PC-3 (cell line): ENCODE data around the gene GRB10. TPM values are rescaled to one million over a fixed set of nuclear protein-coding genes. Genes with fewer than 3 reads are reported as not detected.

Source experiments
- ATAC-seq: fragments of 200-7000 bp; cut with Tn5 transposase; 2 replicates; pipeline ENCODE4 v1.9.1; 2020; ENCODE audit warnings: mild to moderate bottlenecking, moderate library complexity
- BruUV-seq: library from RNA; stranded (reverse); fragments of 400-500 nt; replicated peaks from 2 replicates; lab custom pipeline; 2021; lab: Mats Ljungman, UMichigan
- CTCF ChIA-PET: fragments of 300-600 bp; sonication (Branson Sonifier 250); formaldehyde crosslinking; loops from one replicate; lab custom pipeline; 2022; ENCODE audit warnings: antibody characterized with exemption; lab: Charles Lee
- POLR2A ChIA-PET: fragments of 300-600 bp; sonication (Branson Sonifier 250); formaldehyde crosslinking; loops from one replicate; lab custom pipeline; 2022; ENCODE audit warnings: antibody characterized with exemption; ENCODE audit not compliant: unreplicated experiment; lab: Charles Lee
- DNase-seq: peaks from one replicate; pipeline ENCODE4 v3.0.0-alpha.2; 2015
- H2AFZ ChIP-seq: fragments of 300-600 bp; sonication (generic); 2 replicates; pipeline ENCODE4 v1.6.0; 2016; ENCODE audit warnings: antibody characterized with exemption, low read length
- H3F3A ChIP-seq: fragments of 300-600 bp; sonication (generic); one replicate; pipeline ENCODE4 v1.6.0; 2017; ENCODE audit warnings: antibody characterized with exemption, low read length, control low read depth, mild to moderate bottlenecking; ENCODE audit not compliant: unreplicated experiment
- H3K27ac ChIP-seq: fragments of 300-600 bp; sonication (generic); 2 replicates; pipeline ENCODE4 v1.5.1; 2016; ENCODE audit warnings: mild to moderate bottlenecking, low read length
- H3K27me3 ChIP-seq: fragments of 300-600 bp; sonication (generic); 2 replicates; pipeline ENCODE4 v1.6.1; 2016; ENCODE audit warnings: low read length, mixed read lengths
- H3K36me3 ChIP-seq: fragments of 300-600 bp; sonication (generic); 2 replicates; pipeline ENCODE4 v1.6.1; 2016; ENCODE audit warnings: low read depth, mixed run types, low read length, mixed read lengths
- H3K4me1 ChIP-seq: fragments of 300-600 bp; sonication (generic); 2 replicates; pipeline ENCODE4 v1.5.1; 2016; ENCODE audit warnings: low read length; ENCODE audit not compliant: insufficient read depth
- H3K4me2 ChIP-seq: fragments of 300-600 bp; sonication (generic); 2 replicates; pipeline ENCODE4 v1.6.0; 2016; ENCODE audit warnings: low read length
- H3K4me3 ChIP-seq: fragments of 300-600 bp; sonication (generic); 2 replicates; pipeline ENCODE4 v1.5.1; 2016; ENCODE audit warnings: mild to moderate bottlenecking, low read length, mixed read lengths
- H3K79me2 ChIP-seq: fragments of 300-600 bp; sonication (generic); 2 replicates; pipeline ENCODE4 v1.6.1; 2017; ENCODE audit warnings: low read length, mixed read lengths
- H3K9ac ChIP-seq: fragments of 300-600 bp; sonication (generic); 2 replicates; pipeline ENCODE4 v1.6.0; 2016; ENCODE audit warnings: mild to moderate bottlenecking, low read length
- H3K9me2 ChIP-seq: fragments of 300-600 bp; sonication (generic); replicated peaks from 2 replicates; pipeline ENCODE4 v1.6.1; 2016; ENCODE audit warnings: mixed run types, low read length, mixed read lengths
- H3K9me3 ChIP-seq: fragments of 300-600 bp; sonication (generic); 2 replicates; pipeline ENCODE4 v1.6.1; 2016; ENCODE audit warnings: low read length, mixed read lengths
- H4K20me1 ChIP-seq: fragments of 300-600 bp; sonication (generic); 2 replicates; pipeline ENCODE4 v1.6.1; 2016; ENCODE audit warnings: low read length, mixed read lengths
- EZH2 ChIP-seq: fragments of 300-600 bp; sonication (generic); IDR thresholded peaks from one replicate; pipeline ENCODE4 v1.6.1; 2017; ENCODE audit warnings: antibody characterized with exemption, mild to moderate bottlenecking, low read length; ENCODE audit not compliant: unreplicated experiment
- EZH2phosphoT487 ChIP-seq: fragments of 300-600 bp; sonication (generic); IDR thresholded peaks from 2 replicates; pipeline ENCODE4 v1.6.1; 2018; ENCODE audit warnings: mild to moderate bottlenecking, antibody characterized with exemption, low read length, borderline replicate concordance
- intact Hi-C: fragments of 100-400 bp; cut with micrococcal nuclease; formaldehyde crosslinking; loops from 2 replicates; pipeline ENCODE4 v1.9.0; 2023
- total RNA-seq: library from RNA; depleted of rRNA; stranded (reverse); fragments of >200 nt; gene quantifications from 2 replicates; pipeline ENCODE4 v1.2.3, GENCODE V29; 2014
- TF ChIP-seq, protein P1 (sequence below): fragments of 300-600 bp; sonication (generic); conservative IDR thresholded peaks from 2 replicates; pipeline ENCODE4 v1.5.1; 2017; ENCODE audit warnings: antibody characterized with exemption, low read depth, mild to moderate bottlenecking, low read length

The GRB10 gene
- total RNA-seq, 1 experiment from 2014 or later = 61.3 TPM

GRCh38 chr7:50783801-50784507 lies 1.3 kb upstream of the GRB10 start:
- Histone ChIP-seq H3K4me3 (no peak overlapping the region), H3K9me3 (no peaks in the 10 kb centered on the region), H3F3A (no peaks in the 10 kb centered on the region), H3K79me2 (peaks cover 96% of the 10 kb centered on the region), H4K20me1 (peaks cover 83% of the 10 kb centered on the region), H3K4me2 (peak overlapping the region; percentile 95), H2AFZ (no peak overlapping the region), H3K27ac (no peak overlapping the region), H3K27me3 (no peaks in the 10 kb centered on the region), H3K36me3 (peaks cover 7% of the 10 kb centered on the region; the same call in 1 of the 2 replicates), H3K9me2 (no peaks in the 10 kb centered on the region), H3K9ac (no peak overlapping the region), H3K4me1 (peaks cover 7% of the 10 kb centered on the region; the same call in 1 of the 2 replicates)
- intact Hi-C loops = loop anchor here (2.0 to 5.0 kb wide), 3 partner anchors 49 to 358 kb away; no protein-coding TSS in a partner anchor
- DNase-seq = no peak
- ChIA-PET CTCF (no interaction called here), POLR2A (no interaction called here)
- no TSS peak for BruUV-seq
- TF ChIP-seq EZH2 (no peak), EZH2phosphoT487 (no peak)
- TF ChIP-seq, protein P1, sequence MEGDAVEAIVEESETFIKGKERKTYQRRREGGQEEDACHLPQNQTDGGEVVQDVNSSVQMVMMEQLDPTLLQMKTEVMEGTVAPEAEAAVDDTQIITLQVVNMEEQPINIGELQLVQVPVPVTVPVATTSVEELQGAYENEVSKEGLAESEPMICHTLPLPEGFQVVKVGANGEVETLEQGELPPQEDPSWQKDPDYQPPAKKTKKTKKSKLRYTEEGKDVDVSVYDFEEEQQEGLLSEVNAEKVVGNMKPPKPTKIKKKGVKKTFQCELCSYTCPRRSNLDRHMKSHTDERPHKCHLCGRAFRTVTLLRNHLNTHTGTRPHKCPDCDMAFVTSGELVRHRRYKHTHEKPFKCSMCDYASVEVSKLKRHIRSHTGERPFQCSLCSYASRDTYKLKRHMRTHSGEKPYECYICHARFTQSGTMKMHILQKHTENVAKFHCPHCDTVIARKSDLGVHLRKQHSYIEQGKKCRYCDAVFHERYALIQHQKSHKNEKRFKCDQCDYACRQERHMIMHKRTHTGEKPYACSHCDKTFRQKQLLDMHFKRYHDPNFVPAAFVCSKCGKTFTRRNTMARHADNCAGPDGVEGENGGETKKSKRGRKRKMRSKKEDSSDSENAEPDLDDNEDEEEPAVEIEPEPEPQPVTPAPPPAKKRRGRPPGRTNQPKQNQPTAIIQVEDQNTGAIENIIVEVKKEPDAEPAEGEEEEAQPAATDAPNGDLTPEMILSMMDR = no peak
- ATAC-seq = no peak

DNA sequence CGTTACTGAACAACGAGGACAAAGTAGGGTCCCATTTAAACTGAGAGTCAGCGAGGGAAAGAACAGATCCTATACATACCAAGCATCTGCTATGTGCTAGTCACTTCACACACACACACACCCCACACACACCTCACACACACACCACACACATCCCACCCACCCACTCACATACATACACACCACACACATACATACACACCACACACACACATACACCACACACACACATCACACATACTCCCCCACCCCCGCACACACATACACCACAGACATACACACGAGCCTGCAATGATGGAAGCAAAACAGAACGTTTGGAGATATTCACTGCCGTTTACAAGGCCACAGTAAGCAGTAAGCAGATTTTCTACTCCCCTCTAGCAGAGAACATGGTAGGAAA lies 607 bp upstream of the GRB10 start:
- Histone ChIP-seq H3K9me2 (no peaks in the 10 kb centered on the region), H3K79me2 (peaks cover 96% of the 10 kb centered on the region), H3K36me3 (peaks cover 5% of the 10 kb centered on the region), H2AFZ (no peak overlapping the region), H3F3A (no peaks in the 10 kb centered on the region), H3K9me3 (no peaks in the 10 kb centered on the region), H3K4me1 (peaks cover 7% of the 10 kb centered on the region; the same call in 1 of the 2 replicates), H3K4me2 (peak overlapping the region; percentile 95), H3K9ac (peak overlapping the region; percentile 87), H4K20me1 (peaks cover 83% of the 10 kb centered on the region), H3K27ac (peak overlapping the region; percentile 57), H3K27me3 (no peaks in the 10 kb centered on the region), H3K4me3 (peak overlapping the region; percentile 80)
- ChIA-PET CTCF (interaction anchor here (0.7 kb wide), 1 partner anchor 225 kb away, joined by 3 read pairs; no protein-coding TSS in a partner anchor), POLR2A (no interaction called here)
- intact Hi-C loops = loop anchor here (2.0 to 5.0 kb wide), 3 partner anchors 49 to 359 kb away; no protein-coding TSS in a partner anchor
- no TSS peak for BruUV-seq
- TF ChIP-seq, protein P1 = no peak
- TF ChIP-seq EZH2 (no peak), EZH2phosphoT487 (no peak)
- ATAC-seq (peak; percentile 17), DNase-seq (no peak)
